A549 (cell line): ENCODE data around the gene RGS6. TPM values are rescaled to one million over a fixed set of nuclear protein-coding genes. Genes with fewer than 3 reads are reported as not detected.

Source experiments
- ATAC-seq, 2 experiments: fragments of 200-7000 bp in 1 of 2; fragments of >200 bp in 1 of 2; cut with Nextera tagmentation in 1 of 2; cut with Tn5 transposase in 1 of 2; 3 replicates each; pipeline versions ENCODE4 v1.8.0 to v1.9.1; 2018 to 2020; ENCODE audit warnings: mild to moderate bottlenecking in 1 of 2, moderate library complexity in 1 of 2
- CTCF ChIA-PET: fragments of 300-600 bp; sonication (Branson Sonifier 250); formaldehyde crosslinking; extraction: SDS; loops from one replicate; lab custom pipeline; 2021; ENCODE audit warnings: antibody characterized with exemption, inconsistent platforms; lab: Yijun Ruan, JAX
- POLR2A ChIA-PET: fragments of 350-600 bp; formaldehyde crosslinking; extraction: SDS; loops from one replicate; lab custom pipeline; 2021; ENCODE audit warnings: antibody characterized with exemption, inconsistent platforms; lab: Yijun Ruan, JAX
- DNase-seq, 2 experiments: peaks; one replicate each; pipeline versions ENCODE4 v3.0.0 to v3.0.0-alpha.2; 2011 to 2016; ENCODE audit warnings: low read depth in 1 of 2, low spot score in 1 of 2
- FAIRE-seq: peaks from 2 replicates; lab custom pipeline; 2011; peaks lifted over from hg19 to GRCh38; lab: Jason Lieb, UNC
- H3K27ac ChIP-seq, 2 experiments: fragments of >200 bp; sonication (Bioruptor Twin); formaldehyde crosslinking; 3 replicates each; pipeline ENCODE4 v1.5.1; 2016 to 2017
- H3K4me1 ChIP-seq: fragments of >200 bp; sonication (Bioruptor Twin); formaldehyde crosslinking; 3 replicates; pipeline ENCODE4 v1.6.1; 2016
- H3K4me2 ChIP-seq: fragments of >200 bp; sonication (Bioruptor Twin); formaldehyde crosslinking; 3 replicates; pipeline ENCODE4 v1.6.1; 2016
- H3K4me3 ChIP-seq: fragments of >200 bp; sonication (Bioruptor Twin); formaldehyde crosslinking; 3 replicates; pipeline ENCODE4 v1.5.1; 2016
- H3K9me3 ChIP-seq: fragments of >200 bp; sonication (Bioruptor Twin); formaldehyde crosslinking; 3 replicates; pipeline ENCODE4 v1.6.1; 2016
- CBX2 ChIP-seq: fragments of 200-600 bp; sonication (generic); IDR thresholded peaks from 2 replicates; pipeline ENCODE4 v1.6.1; 2016; ENCODE audit warnings: low read depth, mild to moderate bottlenecking, borderline replicate concordance
- CBX8 ChIP-seq: fragments of 200-600 bp; sonication (generic); IDR thresholded peaks from 2 replicates; pipeline ENCODE4 v1.6.1; 2016
- CEBPB ChIP-seq, 2 experiments: fragments of >200 bp in 1 of 2; sonication (Bioruptor Twin) in 1 of 2; formaldehyde crosslinking in 1 of 2; IDR thresholded peaks; 2 replicates each; pipeline ENCODE4 v1.6.1; 2012 to 2016
- CHD4 ChIP-seq: fragments of 200-600 bp; sonication (generic); IDR thresholded peaks from 2 replicates; pipeline ENCODE4 v1.6.1; 2016; ENCODE audit warnings: antibody characterized with exemption, mild to moderate bottlenecking, borderline replicate concordance
- EHMT2 ChIP-seq: fragments of 200-600 bp; sonication (generic); IDR thresholded peaks from 2 replicates; pipeline ENCODE4 v1.6.1; 2016; ENCODE audit warnings: antibody characterized with exemption, low read depth, mild to moderate bottlenecking, moderate library complexity
- EP300 ChIP-seq, 2 experiments: fragments of >200 bp; sonication (Bioruptor Twin); formaldehyde crosslinking; IDR thresholded peaks; 2 replicates in 1 of 2; 3 replicates in 1 of 2; pipeline ENCODE4 v1.6.1; 2016 to 2017
- ESRRA ChIP-seq: fragments of 150-350 bp; IDR thresholded peaks from 2 replicates; pipeline ENCODE4 v1.6.1; 2014; ENCODE audit warnings: mild to moderate bottlenecking, low read length, borderline replicate concordance
- HEYL ChIP-seq: fragments of 250-450 bp; sonication (Bioruptor Pico); IDR thresholded peaks from 2 replicates; pipeline ENCODE4 v1.8.0; 2021; ENCODE audit warnings: mild to moderate bottlenecking, moderate library complexity
- HOXB13 ChIP-seq: fragments of 250-450 bp; sonication (Bioruptor Pico); IDR thresholded peaks from 2 replicates; pipeline ENCODE4 v1.5.0; 2020; ENCODE audit warnings: low read depth, mild to moderate bottlenecking, moderate library complexity
- KDM1A ChIP-seq: fragments of 200-600 bp; sonication (generic); IDR thresholded peaks from 2 replicates; pipeline ENCODE4 v1.6.1; 2016; ENCODE audit warnings: low read depth, mild to moderate bottlenecking
- KDM5A ChIP-seq: fragments of 200-600 bp; sonication (generic); IDR thresholded peaks from 2 replicates; pipeline ENCODE4 v1.6.1; 2016; ENCODE audit warnings: antibody characterized with exemption, mild to moderate bottlenecking
- MAZ ChIP-seq: fragments of 150-350 bp; IDR thresholded peaks from 2 replicates; pipeline ENCODE4 v1.6.1; 2014; ENCODE audit warnings: antibody characterized with exemption, low read depth, low read length, borderline replicate concordance
- NPAS2 ChIP-seq: fragments of 250-450 bp; sonication (Bioruptor Pico); IDR thresholded peaks from 2 replicates; pipeline ENCODE4 v1.8.0; 2022; ENCODE audit warnings: mild to moderate bottlenecking, moderate library complexity, borderline replicate concordance
- POLR2A ChIP-seq: IDR thresholded peaks from 2 replicates; pipeline ENCODE4 v1.6.1; 2012; ENCODE audit warnings: mild to moderate bottlenecking, low read length
- RNF2 ChIP-seq: fragments of 200-600 bp; sonication (generic); IDR thresholded peaks from 2 replicates; pipeline ENCODE4 v1.6.1; 2016; ENCODE audit warnings: low read depth, mild to moderate bottlenecking, antibody characterized with exemption, moderate library complexity, borderline replicate concordance
- SMC3 ChIP-seq: fragments of >200 bp; sonication (Bioruptor Twin); formaldehyde crosslinking; IDR thresholded peaks from 3 replicates; pipeline ENCODE4 v1.6.1; 2018; ENCODE audit warnings: inconsistent platforms
- TFCP2L1 ChIP-seq: fragments of 250-450 bp; sonication (Bioruptor Pico); IDR thresholded peaks from 2 replicates; pipeline ENCODE4 v1.5.0; 2021; ENCODE audit warnings: mild to moderate bottlenecking
- TP53 ChIP-seq: fragments of 250-450 bp; sonication (Bioruptor Pico); IDR thresholded peaks from 2 replicates; pipeline ENCODE4 v1.5.0; 2021; ENCODE audit warnings: mild to moderate bottlenecking, moderate library complexity
- ZC3H11A ChIP-seq: fragments of 450-650 bp; IDR thresholded peaks from 2 replicates; pipeline ENCODE4 v1.6.1; 2014; ENCODE audit warnings: antibody characterized with exemption, mild to moderate bottlenecking
- ZNF302 ChIP-seq: fragments of 250-450 bp; sonication (Bioruptor Pico); IDR thresholded peaks from 2 replicates; pipeline ENCODE4 v1.9.0; 2021; ENCODE audit warnings: inconsistent platforms, mild to moderate bottlenecking, moderate library complexity
- ZSCAN20 ChIP-seq: fragments of 250-450 bp; sonication (Bioruptor Pico); IDR thresholded peaks from 2 replicates; pipeline ENCODE4 v1.8.0; 2022; ENCODE audit warnings: mild to moderate bottlenecking, moderate library complexity
- WGBS: methylation state at CpG from one replicate; pipeline ENCODE4 v1.1.6; 2017; ENCODE audit errors: missing lambda C conversion rate; 5-methylcytosine and 5-hydroxymethylcytosine counted together
- polyA plus RNA-seq, 4 experiments: library from polyadenylated mRNA; depleted of rRNA in 3 of 4; stranded (reverse); fragments of >200 nt; fragmentation: RNase III in 1 of 4; extraction: RNeasy Plus Mini Kit Qiagen cat#74134 plus additional on column Dnase treatment in 1 of 4; gene quantifications; 2 replicates in 3 of 4; 3 replicates in 1 of 4; pipeline ENCODE4 v1.2.3, GENCODE V29; 2011 to 2017
- TF ChIP-seq, protein P1 (sequence below): fragments of >200 bp; sonication (Bioruptor Twin); formaldehyde crosslinking; IDR thresholded peaks from 3 replicates; pipeline ENCODE4 v1.5.1; 2016
- TF ChIP-seq, protein P2 (sequence below): fragments of >200 bp; sonication (Bioruptor Twin); formaldehyde crosslinking; IDR thresholded peaks from 2 replicates; pipeline ENCODE4 v1.6.1; 2016
- TF ChIP-seq, protein P3 (sequence below): IDR thresholded peaks from 2 replicates; pipeline ENCODE4 v1.6.1; 2012; ENCODE audit warnings: low read depth, borderline replicate concordance

RGS6 gene
- polyA plus RNA-seq, 2 of the 4 experiments (the other 2 are of a cell fraction), result not detected

DNA sequence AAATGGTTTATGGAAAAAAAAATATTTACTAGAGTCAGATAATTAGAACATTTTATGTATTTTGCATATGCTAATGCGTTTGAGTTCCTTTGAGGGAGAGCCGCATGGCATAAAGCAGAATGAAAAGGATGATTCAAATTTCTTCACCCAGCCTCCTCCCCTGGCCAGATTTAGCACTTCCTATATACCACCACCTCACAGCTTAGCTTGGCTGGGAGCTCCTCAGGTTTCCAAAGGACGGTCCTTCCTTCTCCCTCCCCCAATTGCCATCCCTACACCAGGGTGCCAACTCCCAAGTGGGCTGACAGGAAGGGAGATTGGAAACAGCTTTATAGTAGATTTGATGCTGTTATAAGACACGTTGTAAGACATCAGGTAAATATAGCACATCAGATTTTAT lies 157.4 kb downstream of the RGS6 start:
- TF ChIP-seq KDM5A, result no peak
- TF ChIP-seq, protein P1, sequence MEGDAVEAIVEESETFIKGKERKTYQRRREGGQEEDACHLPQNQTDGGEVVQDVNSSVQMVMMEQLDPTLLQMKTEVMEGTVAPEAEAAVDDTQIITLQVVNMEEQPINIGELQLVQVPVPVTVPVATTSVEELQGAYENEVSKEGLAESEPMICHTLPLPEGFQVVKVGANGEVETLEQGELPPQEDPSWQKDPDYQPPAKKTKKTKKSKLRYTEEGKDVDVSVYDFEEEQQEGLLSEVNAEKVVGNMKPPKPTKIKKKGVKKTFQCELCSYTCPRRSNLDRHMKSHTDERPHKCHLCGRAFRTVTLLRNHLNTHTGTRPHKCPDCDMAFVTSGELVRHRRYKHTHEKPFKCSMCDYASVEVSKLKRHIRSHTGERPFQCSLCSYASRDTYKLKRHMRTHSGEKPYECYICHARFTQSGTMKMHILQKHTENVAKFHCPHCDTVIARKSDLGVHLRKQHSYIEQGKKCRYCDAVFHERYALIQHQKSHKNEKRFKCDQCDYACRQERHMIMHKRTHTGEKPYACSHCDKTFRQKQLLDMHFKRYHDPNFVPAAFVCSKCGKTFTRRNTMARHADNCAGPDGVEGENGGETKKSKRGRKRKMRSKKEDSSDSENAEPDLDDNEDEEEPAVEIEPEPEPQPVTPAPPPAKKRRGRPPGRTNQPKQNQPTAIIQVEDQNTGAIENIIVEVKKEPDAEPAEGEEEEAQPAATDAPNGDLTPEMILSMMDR, result no peak
- TF ChIP-seq CEBPB (IDR thresholded peaks at IDR 0.05), result no peak
- TF ChIP-seq KDM1A, result no peak
- TF ChIP-seq, protein P2, sequence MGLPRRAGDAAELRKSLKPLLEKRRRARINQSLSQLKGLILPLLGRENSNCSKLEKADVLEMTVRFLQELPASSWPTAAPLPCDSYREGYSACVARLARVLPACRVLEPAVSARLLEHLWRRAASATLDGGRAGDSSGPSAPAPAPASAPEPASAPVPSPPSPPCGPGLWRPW, result no peak
- no peak for TF ChIP-seq ZC3H11A
- no peak for TF ChIP-seq POLR2A
- no peak for TF ChIP-seq NPAS2 (CRISPR knock-in tag)
- no peak for TF ChIP-seq HEYL (CRISPR knock-in tag)
- TF ChIP-seq ZNF302 (CRISPR knock-in tag), result no peak
- no peak for TF ChIP-seq EP300 (IDR thresholded peaks at IDR 0.05)
- no peak for TF ChIP-seq RNF2
- TF ChIP-seq ZSCAN20 (CRISPR knock-in tag), result no peak
- TF ChIP-seq TP53 (CRISPR knock-in tag), result no peak
- TF ChIP-seq, protein P3, sequence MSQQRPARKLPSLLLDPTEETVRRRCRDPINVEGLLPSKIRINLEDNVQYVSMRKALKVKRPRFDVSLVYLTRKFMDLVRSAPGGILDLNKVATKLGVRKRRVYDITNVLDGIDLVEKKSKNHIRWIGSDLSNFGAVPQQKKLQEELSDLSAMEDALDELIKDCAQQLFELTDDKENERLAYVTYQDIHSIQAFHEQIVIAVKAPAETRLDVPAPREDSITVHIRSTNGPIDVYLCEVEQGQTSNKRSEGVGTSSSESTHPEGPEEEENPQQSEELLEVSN, result no peak
- no peak for TF ChIP-seq EHMT2
- TF ChIP-seq ESRRA, result no peak
- no peak for TF ChIP-seq SMC3
- TF ChIP-seq TFCP2L1 (CRISPR knock-in tag), result no peak
- no peak for TF ChIP-seq MAZ
- no peak for DNase-seq
- ATAC-seq, result no peak
- H3K4me3 ChIP-seq, result no peak overlapping the region
- 21% methylated on average over 4 of the region's 4 CpGs for WGBS
- no peaks in the 10 kb centered on the region for H3K4me1 ChIP-seq
- ChIA-PET CTCF (no interaction called here), POLR2A (no interaction called here)
- no peak overlapping the region for H3K27ac ChIP-seq
- FAIRE-seq, result no peak
- H3K9me3 ChIP-seq, result no peaks in the 10 kb centered on the region
- no peak overlapping the region for H3K4me2 ChIP-seq

DNA sequence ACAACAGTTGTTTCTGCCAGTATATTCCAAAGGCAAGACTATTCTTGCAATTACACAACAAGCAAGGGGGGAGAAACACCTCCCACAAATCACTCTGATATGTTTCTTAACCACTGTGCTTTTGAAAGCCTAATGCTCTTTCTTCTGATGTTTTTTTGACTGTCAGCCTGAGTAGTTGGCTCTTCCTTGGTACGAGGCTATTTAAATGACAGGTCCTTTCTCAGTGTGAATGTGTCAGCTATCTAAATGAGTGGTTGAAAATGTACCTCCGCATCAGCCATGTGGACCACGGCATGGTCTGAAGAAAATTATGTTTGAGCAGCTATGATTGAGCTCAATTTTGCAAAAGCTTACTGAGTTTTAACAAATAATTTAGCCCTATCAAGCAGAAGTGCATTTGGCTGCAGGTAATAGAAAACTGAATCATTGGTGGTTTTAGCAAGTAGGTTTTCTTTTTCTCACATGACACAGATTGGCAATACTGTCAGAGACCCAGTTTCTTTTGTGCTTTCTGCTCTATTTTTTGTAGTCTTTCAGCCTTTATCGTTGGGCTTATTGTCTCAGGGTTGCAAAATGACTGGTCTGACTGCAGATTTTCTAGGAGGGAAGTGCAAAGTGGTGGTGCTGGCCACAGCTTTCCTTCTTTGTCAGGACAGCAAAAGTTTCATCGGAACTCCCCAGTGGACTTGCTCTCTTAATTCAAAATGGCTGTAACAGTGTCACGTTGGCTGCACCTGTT lies 162.8 kb downstream of the RGS6 start:
- DNase-seq (no peak), ATAC-seq (no peak), FAIRE-seq (no peak)
- CTCF ChIA-PET, result interaction anchor here (1.0 kb wide), 1 partner anchor 9 kb away, joined by 5 read pairs; no protein-coding TSS in a partner anchor
- WGBS, result 0% methylated on average over 6 of the region's 6 CpGs
- TF ChIP-seq CBX8 (no peak), RNF2 (no peak), CHD4 (no peak), HEYL (CRISPR knock-in tag) (no peak), ZSCAN20 (CRISPR knock-in tag) (no peak), HOXB13 (no peak), CBX2 (no peak)
- Histone ChIP-seq H3K4me3 (no peak overlapping the region), H3K9me3 (no peaks in the 10 kb centered on the region), H3K27ac (no peak overlapping the region), H3K4me2 (no peak overlapping the region), H3K4me1 (no peaks in the 10 kb centered on the region)
- POLR2A ChIA-PET, result no interaction called here
